Endothelial cell of umbilical vein (primary cell): ENCODE results near the gene ADGRG2. TPM values are rescaled to one million over a fixed set of nuclear protein-coding genes. Genes with fewer than 3 reads are reported as not detected.

Experiments
- BruUV-seq: library from RNA; stranded (reverse); fragments of 400-500 nt; replicated peaks from 2 replicates; lab custom pipeline; 2021; lab: Mats Ljungman, UMichigan
- CTCF ChIA-PET: fragments of 300-600, 350-600 bp; sonication (Branson Sonifier 250); formaldehyde crosslinking; loops from one replicate; lab custom pipeline; 2021; ENCODE audit warnings: antibody characterized with exemption, inconsistent platforms; lab: Charles Lee
- POLR2A ChIA-PET: fragments of 300-600, 350-600 bp; sonication (Branson Sonifier 250); formaldehyde crosslinking; loops from one replicate; lab custom pipeline; 2021; ENCODE audit warnings: antibody characterized with exemption, inconsistent platforms; lab: Charles Lee
- DNase-seq: peaks from one replicate; pipeline ENCODE4 v3.0.0-alpha.2; 2011; ENCODE audit warnings: low read depth, low spot score
- FAIRE-seq: peaks from 2 replicates; lab custom pipeline; 2011; peaks lifted over from hg19 to GRCh38; lab: Jason Lieb, UNC
- H2AFZ ChIP-seq: 2 replicates; pipeline ENCODE4 v1.6.0; 2012; ENCODE audit warnings: low read depth, low read length, control low read depth, inconsistent platforms
- H3K27ac ChIP-seq: 2 replicates; pipeline ENCODE4 v1.5.1; 2011; ENCODE audit warnings: low read depth, mild to moderate bottlenecking, control low read depth, low read length, moderate library complexity; ENCODE audit not compliant: insufficient read depth
- H3K27me3 ChIP-seq, 2 experiments: 2 replicates each; pipeline versions ENCODE4 v1.6.0 to v1.6.1; 2011; ENCODE audit warnings: low read length in 2 of 2, mixed read lengths in 1 of 2; ENCODE audit not compliant: control insufficient read depth in 2 of 2, insufficient read depth in 2 of 2
- H3K36me3 ChIP-seq, 2 experiments: 2 replicates in 1 of 2; 3 replicates in 1 of 2; pipeline ENCODE4 v1.5.1; 2011; ENCODE audit warnings: low read length in 2 of 2, mild to moderate bottlenecking in 1 of 2, moderate library complexity in 1 of 2; ENCODE audit not compliant: control insufficient read depth in 2 of 2, insufficient read depth in 2 of 2; ENCODE audit errors: extremely low read depth in 1 of 2
- H3K4me1 ChIP-seq: 3 replicates; pipeline ENCODE4 v1.5.1; 2011; ENCODE audit warnings: mild to moderate bottlenecking, low read length; ENCODE audit not compliant: control insufficient read depth, insufficient read depth; ENCODE audit errors: extremely low read depth
- H3K4me2 ChIP-seq: 2 replicates; pipeline ENCODE4 v1.6.1; 2011; ENCODE audit warnings: low read length, control low read depth, mixed read lengths; ENCODE audit not compliant: insufficient read depth
- H3K4me3 ChIP-seq, 3 experiments: fragments of 200-600 bp in 1 of 3; sonication (generic), shearing (Covaris generic) in 1 of 3; replicated peaks in 1 of 3; 2 replicates each; pipeline ENCODE4 v1.5.1; 2011 to 2016; ENCODE audit warnings: control low read depth in 3 of 3, low read length in 3 of 3, mild to moderate bottlenecking in 2 of 3, inconsistent platforms in 1 of 3, low read depth in 1 of 3, moderate library complexity in 1 of 3; ENCODE audit not compliant: insufficient read depth in 1 of 3
- H3K79me2 ChIP-seq: 2 replicates; pipeline ENCODE4 v1.6.0; 2012; ENCODE audit warnings: low read length, inconsistent platforms; ENCODE audit not compliant: control insufficient read depth, insufficient read depth
- H3K9ac ChIP-seq: replicated peaks from 2 replicates; pipeline ENCODE3; 2011; ENCODE audit warnings: low read length, control low read depth; ENCODE audit not compliant: insufficient read depth; ENCODE audit errors: extremely low read depth
- H3K9me1 ChIP-seq: replicated peaks from 3 replicates; pipeline ENCODE4 v1.6.0; 2011; ENCODE audit warnings: mild to moderate bottlenecking, low read length; ENCODE audit not compliant: control insufficient read depth, insufficient read depth; ENCODE audit errors: extremely low read depth
- H3K9me3 ChIP-seq: replicated peaks from 2 replicates; pipeline ENCODE4 v1.5.1; 2012; ENCODE audit warnings: low read length, inconsistent platforms; ENCODE audit not compliant: control insufficient read depth, insufficient read depth
- H4K20me1 ChIP-seq: replicated peaks from 2 replicates; pipeline ENCODE3; 2011; ENCODE audit warnings: mild to moderate bottlenecking, low read length; ENCODE audit not compliant: control insufficient read depth, insufficient read depth; ENCODE audit errors: extremely low read depth
- EZH2 ChIP-seq: IDR thresholded peaks from 2 replicates; pipeline ENCODE4 v1.6.1; 2012; ENCODE audit warnings: borderline replicate concordance, low read depth, mild to moderate bottlenecking, moderate library complexity, low read length, inconsistent platforms; ENCODE audit not compliant: severe bottlenecking
- FOS ChIP-seq: IDR thresholded peaks from 2 replicates; pipeline ENCODE4 v1.6.1; 2011; ENCODE audit warnings: mild to moderate bottlenecking, low read length, moderate library complexity, borderline replicate concordance; ENCODE audit not compliant: insufficient read depth
- GATA2 ChIP-seq: IDR thresholded peaks from 2 replicates; pipeline ENCODE4 v1.7.0; 2011; ENCODE audit warnings: low read depth, mild to moderate bottlenecking, moderate library complexity, mixed read lengths, low read length; ENCODE audit not compliant: insufficient read length, insufficient read depth
- JUN ChIP-seq: IDR thresholded peaks from 2 replicates; pipeline ENCODE4 v1.6.1; 2011; ENCODE audit warnings: borderline replicate concordance, low read depth; ENCODE audit not compliant: insufficient read length, insufficient read depth
- MYC ChIP-seq: IDR thresholded peaks from one replicate; pipeline ENCODE4 v1.6.1; 2011; ENCODE audit warnings: mild to moderate bottlenecking, low read depth, low read length
- POLR2A ChIP-seq: IDR thresholded peaks from 2 replicates; pipeline ENCODE4 v1.6.1; 2012; ENCODE audit warnings: low read depth, mild to moderate bottlenecking, control low read depth, low read length
- POLR2AphosphoS5 ChIP-seq: IDR thresholded peaks from 2 replicates; pipeline ENCODE4 v1.6.1; 2012; ENCODE audit warnings: low read depth, mild to moderate bottlenecking, control low read depth, low read length, moderate library complexity; ENCODE audit not compliant: insufficient read depth
- dilution Hi-C: fragments of 300-500 bp; cut with MboI; formaldehyde crosslinking; loops from one replicate; pipeline ENCODE4 v1.15.0; 2019; ENCODE audit warnings: low sequenced_read_pairs; ENCODE audit not compliant: extremely low pct_ligation_motif_present
- intact Hi-C: fragments of 100-400 bp; cut with micrococcal nuclease; formaldehyde crosslinking; loops from one replicate; pipeline ENCODE4 v1.10.0; 2022
- polyA plus RNA-seq, 4 experiments: library from polyadenylated mRNA; depleted of rRNA in 3 of 4; stranded (reverse) in 3 of 4; unstranded in 1 of 4; fragments of >200 nt; gene quantifications; 2 replicates each; pipeline versions ENCODE4 v1.2.1 to v1.2.3, GENCODE V29; 2011 to 2012; ENCODE audit warnings: missing spikeins in 1 of 4
- total RNA-seq: library from RNA; stranded (reverse); gene quantifications from 2 replicates; pipeline ENCODE4 v1.2.3, GENCODE V29; 2021
- TF ChIP-seq, protein P1 (sequence below), 2 donors: IDR thresholded peaks; 1 replicate in 1 of 2; 2 replicates in 1 of 2; pipeline ENCODE4 v1.5.1; 2011; ENCODE audit warnings: low read length in 2 of 2, mild to moderate bottlenecking in 2 of 2, moderate library complexity in 2 of 2, control low read depth in 1 of 2, inconsistent platforms in 1 of 2, low read depth in 1 of 2; ENCODE audit not compliant: insufficient read depth in 1 of 2; ENCODE audit errors: extremely low read depth in 1 of 2
- TF ChIP-seq, protein P2 (sequence below): IDR thresholded peaks from 2 replicates; pipeline ENCODE4 v1.6.1; 2011; ENCODE audit not compliant: insufficient read depth, insufficient read length

The ADGRG2 gene
- total and polyA plus RNA-seq, 2 donors (not counting 3 experiments of a cell fraction or from before 2014, with no cell fraction given) = not detected

GRCh38 chrX:19110642-19111041, 11.6 kb downstream of the ADGRG2 start:
- BruUV-seq = no TSS peak
- FAIRE-seq = no peak

More at GRCh38 chrX:19110642-19111041, 11.6 kb downstream of the ADGRG2 start:
- H3K4me3 ChIP-seq = no peak overlapping the region
- H3K79me2 ChIP-seq = no peaks in the 10 kb centered on the region
- H3K4me1 ChIP-seq = no peaks in the 10 kb centered on the region
- H2AFZ ChIP-seq = no peak overlapping the region
- no peak for DNase-seq
- no peaks in the 10 kb centered on the region for H3K9me3 ChIP-seq
- no peaks in the 10 kb centered on the region for H3K27me3 ChIP-seq
- ChIA-PET POLR2A (no interaction called here), CTCF (no interaction called here)
- H3K36me3 ChIP-seq = no peaks in the 10 kb centered on the region
- H3K9me1 ChIP-seq = no peaks in the 10 kb centered on the region
- H3K9ac ChIP-seq = no peak overlapping the region
- dilution Hi-C loops = no loop called here
- no peak overlapping the region for H3K27ac ChIP-seq
- H3K4me2 ChIP-seq = no peak overlapping the region
- intact Hi-C loops = no loop called here
- TF ChIP-seq, protein P1, sequence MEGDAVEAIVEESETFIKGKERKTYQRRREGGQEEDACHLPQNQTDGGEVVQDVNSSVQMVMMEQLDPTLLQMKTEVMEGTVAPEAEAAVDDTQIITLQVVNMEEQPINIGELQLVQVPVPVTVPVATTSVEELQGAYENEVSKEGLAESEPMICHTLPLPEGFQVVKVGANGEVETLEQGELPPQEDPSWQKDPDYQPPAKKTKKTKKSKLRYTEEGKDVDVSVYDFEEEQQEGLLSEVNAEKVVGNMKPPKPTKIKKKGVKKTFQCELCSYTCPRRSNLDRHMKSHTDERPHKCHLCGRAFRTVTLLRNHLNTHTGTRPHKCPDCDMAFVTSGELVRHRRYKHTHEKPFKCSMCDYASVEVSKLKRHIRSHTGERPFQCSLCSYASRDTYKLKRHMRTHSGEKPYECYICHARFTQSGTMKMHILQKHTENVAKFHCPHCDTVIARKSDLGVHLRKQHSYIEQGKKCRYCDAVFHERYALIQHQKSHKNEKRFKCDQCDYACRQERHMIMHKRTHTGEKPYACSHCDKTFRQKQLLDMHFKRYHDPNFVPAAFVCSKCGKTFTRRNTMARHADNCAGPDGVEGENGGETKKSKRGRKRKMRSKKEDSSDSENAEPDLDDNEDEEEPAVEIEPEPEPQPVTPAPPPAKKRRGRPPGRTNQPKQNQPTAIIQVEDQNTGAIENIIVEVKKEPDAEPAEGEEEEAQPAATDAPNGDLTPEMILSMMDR (IDR thresholded peaks at IDR 0.05; ENCODE audit: extremely low read depth in 1 of 2, insufficient read depth in 1 of 2, low read depth in 1 of 2, low read length in 2 of 2) = no peak
- TF ChIP-seq GATA2 (no peak), FOS (no peak), JUN (no peak), POLR2AphosphoS5 (no peak), POLR2A (no peak), MYC (no peak), EZH2 (no peak)
- TF ChIP-seq, protein P2, sequence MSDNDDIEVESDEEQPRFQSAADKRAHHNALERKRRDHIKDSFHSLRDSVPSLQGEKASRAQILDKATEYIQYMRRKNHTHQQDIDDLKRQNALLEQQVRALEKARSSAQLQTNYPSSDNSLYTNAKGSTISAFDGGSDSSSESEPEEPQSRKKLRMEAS = no peak
- H4K20me1 ChIP-seq = no peaks in the 10 kb centered on the region
